ENCODE data around the gene TNF. TPM values are rescaled to one million over a fixed set of nuclear protein-coding genes. Genes with fewer than 3 reads are reported as not detected.

Gene TNF
- total RNA-seq, 1 donor from 2014 or later, result 1.2 TPM

DNA sequence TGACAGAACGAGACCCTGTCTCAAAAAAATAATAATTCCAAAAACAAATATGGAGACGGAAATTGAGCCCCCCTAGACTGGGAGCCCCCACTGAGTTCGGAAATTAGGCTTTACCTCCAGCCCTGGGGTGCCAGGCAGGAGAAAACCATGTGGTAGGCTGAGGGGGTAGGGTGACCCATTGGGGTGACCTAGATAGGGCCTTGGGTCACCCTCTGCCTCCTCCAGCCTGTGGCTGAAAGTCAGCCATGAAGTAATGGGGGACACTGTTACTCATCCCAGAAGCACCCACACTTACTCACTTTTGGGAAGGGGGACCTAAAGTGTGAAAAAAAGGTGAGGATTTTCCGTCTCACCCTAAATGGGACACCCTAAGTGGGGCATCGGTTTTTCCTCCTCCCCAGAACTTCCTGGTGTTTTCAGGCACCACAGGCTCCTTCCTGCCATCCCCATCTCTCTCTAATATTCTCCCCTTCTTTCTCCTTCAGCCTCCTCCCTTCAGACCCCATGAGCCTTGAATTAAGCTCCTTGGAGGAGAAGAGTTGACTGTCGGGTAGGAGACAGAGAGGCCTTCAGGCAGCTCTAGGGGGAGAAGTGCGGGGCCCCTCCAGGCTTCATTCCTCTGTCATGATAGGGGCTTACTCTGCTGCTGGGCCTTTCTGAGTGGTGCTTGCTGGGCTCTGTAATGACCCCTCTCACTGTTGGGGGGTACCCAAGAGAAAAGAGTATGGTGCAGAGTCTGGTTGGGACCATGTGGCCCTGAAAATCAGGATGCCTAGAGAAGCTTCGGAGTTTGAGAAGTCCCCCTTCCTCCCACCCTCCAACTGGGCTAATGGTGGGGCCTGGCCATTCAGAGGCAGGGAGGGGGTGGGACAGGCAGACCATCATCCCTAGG is 4.4 kb downstream of the TNF start:
- peak overlapping the region; percentile 95 for H3K4me2 ChIP-seq (ENCODE audit: low read length)
- peaks cover 15% of the 10 kb centered on the region for H3K27me3 Mint-ChIP-seq (ENCODE audit: low read depth, unreplicated experiment)
- H2AFZ ChIP-seq (ENCODE audit: low read depth, low read length), result peak overlapping the region; percentile 98
- peak overlapping the region; percentile 58 for H3K4me3 Mint-ChIP-seq (ENCODE audit: unreplicated experiment)
- peaks cover 6% of the 10 kb centered on the region for H3K4me1 Mint-ChIP-seq (ENCODE audit: low read depth, unreplicated experiment)
- no peak overlapping the region for H3K27ac ChIP-seq (ENCODE audit: low read depth, low read length)
- H3K9ac ChIP-seq (ENCODE audit: low read length), result no peak overlapping the region
- no peaks in the 10 kb centered on the region for H4K20me1 ChIP-seq (ENCODE audit: insufficient read depth, low read length)
- no peaks in the 10 kb centered on the region for H3K36me3 ChIP-seq (ENCODE audit: insufficient read depth, low read length)
- FAIRE-seq (no peak), DNase-seq (ENCODE audit: low read depth) (no peak)
- peaks cover 11% of the 10 kb centered on the region for H3K4me1 ChIP-seq (ENCODE audit: insufficient read depth, low read length)
- H3K4me3 ChIP-seq (ENCODE audit: insufficient read depth, low read depth, low read length), result no peak overlapping the region
- no peak overlapping the region for H3K27ac Mint-ChIP-seq (ENCODE audit: unreplicated experiment)
- no peaks in the 10 kb centered on the region for H3K9me3 Mint-ChIP-seq (ENCODE audit: unreplicated experiment)
- no peak for TF ChIP-seq EZH2 (IDR thresholded peaks at IDR 0.05; ENCODE audit: insufficient read depth, low read length)
- TF ChIP-seq, protein P1, sequence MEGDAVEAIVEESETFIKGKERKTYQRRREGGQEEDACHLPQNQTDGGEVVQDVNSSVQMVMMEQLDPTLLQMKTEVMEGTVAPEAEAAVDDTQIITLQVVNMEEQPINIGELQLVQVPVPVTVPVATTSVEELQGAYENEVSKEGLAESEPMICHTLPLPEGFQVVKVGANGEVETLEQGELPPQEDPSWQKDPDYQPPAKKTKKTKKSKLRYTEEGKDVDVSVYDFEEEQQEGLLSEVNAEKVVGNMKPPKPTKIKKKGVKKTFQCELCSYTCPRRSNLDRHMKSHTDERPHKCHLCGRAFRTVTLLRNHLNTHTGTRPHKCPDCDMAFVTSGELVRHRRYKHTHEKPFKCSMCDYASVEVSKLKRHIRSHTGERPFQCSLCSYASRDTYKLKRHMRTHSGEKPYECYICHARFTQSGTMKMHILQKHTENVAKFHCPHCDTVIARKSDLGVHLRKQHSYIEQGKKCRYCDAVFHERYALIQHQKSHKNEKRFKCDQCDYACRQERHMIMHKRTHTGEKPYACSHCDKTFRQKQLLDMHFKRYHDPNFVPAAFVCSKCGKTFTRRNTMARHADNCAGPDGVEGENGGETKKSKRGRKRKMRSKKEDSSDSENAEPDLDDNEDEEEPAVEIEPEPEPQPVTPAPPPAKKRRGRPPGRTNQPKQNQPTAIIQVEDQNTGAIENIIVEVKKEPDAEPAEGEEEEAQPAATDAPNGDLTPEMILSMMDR (IDR thresholded peaks at IDR 0.05; ENCODE audit: insufficient read depth, low read depth, low read length), result no peak
- H3K9me3 ChIP-seq (ENCODE audit: insufficient read depth, low read depth, low read length), result no peaks in the 10 kb centered on the region
- no peaks in the 10 kb centered on the region for H3K27me3 ChIP-seq (ENCODE audit: insufficient read depth, low read length)
- H3K36me3 Mint-ChIP-seq (ENCODE audit: low read depth, unreplicated experiment), result no peaks in the 10 kb centered on the region
- H3K79me2 ChIP-seq (ENCODE audit: insufficient read depth, low read length), result no peaks in the 10 kb centered on the region

DNA sequence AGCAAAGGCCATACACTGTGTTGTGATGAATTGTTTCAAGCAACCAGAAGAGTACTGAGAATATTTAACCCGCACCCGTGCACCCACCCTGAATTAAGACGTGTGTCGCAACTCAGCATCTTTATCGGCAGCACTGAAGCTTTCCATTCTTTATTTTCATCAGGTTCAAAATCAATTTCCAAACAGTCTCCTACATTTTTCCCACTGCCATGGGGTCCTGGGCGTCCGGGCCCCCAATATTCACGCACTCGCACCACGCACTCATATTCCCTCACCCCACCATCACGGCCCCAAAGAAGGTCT is 5.0 kb downstream of the TNF start:
- Histone ChIP-seq H3K4me2 (ENCODE audit: low read length) (peak overlapping the region; percentile 95), H4K20me1 (ENCODE audit: insufficient read depth, low read length) (no peaks in the 10 kb centered on the region), H3K4me3 (ENCODE audit: insufficient read depth, low read depth, low read length) (peak overlapping the region; percentile 77), H3K27ac (ENCODE audit: low read depth, low read length) (no peak overlapping the region), H2AFZ (ENCODE audit: low read depth, low read length) (peak overlapping the region; percentile 98), H3K79me2 (ENCODE audit: insufficient read depth, low read length) (no peaks in the 10 kb centered on the region), H3K9me3 (ENCODE audit: insufficient read depth, low read depth, low read length) (no peaks in the 10 kb centered on the region), H3K4me1 (ENCODE audit: insufficient read depth, low read length) (peaks cover 11% of the 10 kb centered on the region), H3K9ac (ENCODE audit: low read length) (peak overlapping the region; percentile 86), H3K27me3 (ENCODE audit: insufficient read depth, low read length) (no peaks in the 10 kb centered on the region), H3K36me3 (ENCODE audit: insufficient read depth, low read length) (no peaks in the 10 kb centered on the region)
- no peak for FAIRE-seq
- Mint-ChIP-seq H3K27me3 (ENCODE audit: low read depth, unreplicated experiment) (peaks cover 14% of the 10 kb centered on the region), H3K27ac (ENCODE audit: unreplicated experiment) (no peak overlapping the region), H3K9me3 (ENCODE audit: unreplicated experiment) (no peaks in the 10 kb centered on the region), H3K36me3 (ENCODE audit: low read depth, unreplicated experiment) (no peaks in the 10 kb centered on the region), H3K4me3 (ENCODE audit: unreplicated experiment) (peak overlapping the region; percentile 58), H3K4me1 (ENCODE audit: low read depth, unreplicated experiment) (peaks cover 6% of the 10 kb centered on the region)
- no peak for DNase-seq (ENCODE audit: low read depth)
- TF ChIP-seq EZH2 (IDR thresholded peaks at IDR 0.05; ENCODE audit: insufficient read depth, low read length), result no peak
- TF ChIP-seq, protein P1 (IDR thresholded peaks at IDR 0.05; ENCODE audit: insufficient read depth, low read depth, low read length), result no peak

Measured in astrocyte (in vitro differentiated cells and primary cell).